ENCODE data around the gene OR4C6. TPM values are rescaled to one million over a fixed set of nuclear protein-coding genes. Genes with fewer than 3 reads are reported as not detected.

Gene OR4C6
- total RNA-seq = not detected in 2 replicates

GRCh38 chr11:55661901-55662300, at the start of gene OR4C6:
Gene OR4C6 (plus strand): TSS chr11:55662201. CDS start chr11:55665167, 2,966 bp downstream.

GRCh38 chr11:55634813-55635212, 27.2 kb upstream of the OR4C6 start, which contains the start of gene OR4P4:
Gene OR4P4 (plus strand): TSS chr11:55635113.

GRCh38 chr11:55648027-55648426, 14.0 kb upstream of the OR4C6 start, which contains the start of gene OR4S2:
Gene OR4S2 (plus strand): TSS chr11:55648327. CDS start chr11:55650904, 2,577 bp downstream.

Other genes starting within 250 kb of the OR4C6 start
- gene OR4C15, start 107.7 kb upstream of the OR4C6 start, total RNA-seq = not detected in 2 replicates
- gene OR4C16, start 90.1 kb upstream of the OR4C6 start, total RNA-seq = not detected in 2 replicates
- gene OR4C11, start 54.6 kb upstream of the OR4C6 start, total RNA-seq = not detected in 2 replicates
- gene OR4P4, start 27.1 kb upstream of the OR4C6 start, total RNA-seq = not detected in 2 replicates
- gene OR4S2, start 13.9 kb upstream of the OR4C6 start, total RNA-seq = not detected in 2 replicates
- not detected in 2 replicates for gene OR5D13, start 111.2 kb downstream of the OR4C6 start, total RNA-seq
- not detected in 2 replicates for gene OR5D14, start 133.4 kb downstream of the OR4C6 start, total RNA-seq
- gene OR5L1, start 149.2 kb downstream of the OR4C6 start, total RNA-seq = not detected in 2 replicates
- gene OR5D18, start 157.4 kb downstream of the OR4C6 start, total RNA-seq = not detected in 2 replicates
- gene OR5L2, start 165.0 kb downstream of the OR4C6 start, total RNA-seq = not detected in 2 replicates
- not detected in 2 replicates for gene OR5D16, start 176.6 kb downstream of the OR4C6 start, total RNA-seq
- not detected in 2 replicates for gene TRIM51, start 221.1 kb downstream of the OR4C6 start, total RNA-seq

All from cardiac ventricle fibroblast (primary cell).